Measurements from ENCODE around the gene GKN1.

DNA sequence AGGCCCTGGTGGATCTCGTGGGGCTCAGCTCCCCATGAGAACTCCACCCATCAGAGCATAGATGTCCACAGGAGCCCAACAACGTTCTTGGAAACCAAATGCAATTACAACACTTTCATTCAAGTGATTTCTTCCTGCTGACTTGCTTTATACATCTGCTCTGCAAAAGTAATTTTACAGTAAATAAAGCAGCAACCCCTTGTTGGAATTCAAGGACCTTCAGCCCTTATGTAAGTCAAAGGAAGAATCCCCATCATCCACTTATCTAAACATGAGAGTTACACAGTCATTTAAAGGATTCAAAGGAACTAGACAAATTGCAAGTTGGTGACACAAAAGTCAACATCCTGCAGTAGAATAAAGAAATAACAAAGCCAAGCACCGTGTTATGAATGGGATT lies 21.5 kb downstream of the GKN1 start:
- TF ChIP-seq TAF1 (IDR thresholded peaks at IDR 0.05; ENCODE audit: low read depth) (no peak), RAD21 (IDR thresholded peaks at IDR 0.05; ENCODE audit: low read depth) (no peak), EP300 (IDR thresholded peaks at IDR 0.05; ENCODE audit: borderline replicate concordance) (no peak), CEBPB (IDR thresholded peaks at IDR 0.05) (no peak), TCF12 (IDR thresholded peaks at IDR 0.05; ENCODE audit: low read depth) (no peak), CREB1 (IDR thresholded peaks at IDR 0.05; ENCODE audit: low read depth) (no peak)
- TF ChIP-seq, protein P1, sequence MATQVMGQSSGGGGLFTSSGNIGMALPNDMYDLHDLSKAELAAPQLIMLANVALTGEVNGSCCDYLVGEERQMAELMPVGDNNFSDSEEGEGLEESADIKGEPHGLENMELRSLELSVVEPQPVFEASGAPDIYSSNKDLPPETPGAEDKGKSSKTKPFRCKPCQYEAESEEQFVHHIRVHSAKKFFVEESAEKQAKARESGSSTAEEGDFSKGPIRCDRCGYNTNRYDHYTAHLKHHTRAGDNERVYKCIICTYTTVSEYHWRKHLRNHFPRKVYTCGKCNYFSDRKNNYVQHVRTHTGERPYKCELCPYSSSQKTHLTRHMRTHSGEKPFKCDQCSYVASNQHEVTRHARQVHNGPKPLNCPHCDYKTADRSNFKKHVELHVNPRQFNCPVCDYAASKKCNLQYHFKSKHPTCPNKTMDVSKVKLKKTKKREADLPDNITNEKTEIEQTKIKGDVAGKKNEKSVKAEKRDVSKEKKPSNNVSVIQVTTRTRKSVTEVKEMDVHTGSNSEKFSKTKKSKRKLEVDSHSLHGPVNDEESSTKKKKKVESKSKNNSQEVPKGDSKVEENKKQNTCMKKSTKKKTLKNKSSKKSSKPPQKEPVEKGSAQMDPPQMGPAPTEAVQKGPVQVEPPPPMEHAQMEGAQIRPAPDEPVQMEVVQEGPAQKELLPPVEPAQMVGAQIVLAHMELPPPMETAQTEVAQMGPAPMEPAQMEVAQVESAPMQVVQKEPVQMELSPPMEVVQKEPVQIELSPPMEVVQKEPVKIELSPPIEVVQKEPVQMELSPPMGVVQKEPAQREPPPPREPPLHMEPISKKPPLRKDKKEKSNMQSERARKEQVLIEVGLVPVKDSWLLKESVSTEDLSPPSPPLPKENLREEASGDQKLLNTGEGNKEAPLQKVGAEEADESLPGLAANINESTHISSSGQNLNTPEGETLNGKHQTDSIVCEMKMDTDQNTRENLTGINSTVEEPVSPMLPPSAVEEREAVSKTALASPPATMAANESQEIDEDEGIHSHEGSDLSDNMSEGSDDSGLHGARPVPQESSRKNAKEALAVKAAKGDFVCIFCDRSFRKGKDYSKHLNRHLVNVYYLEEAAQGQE (IDR thresholded peaks at IDR 0.05; ENCODE audit: low read depth) = no peak
- TF ChIP-seq, protein P2, sequence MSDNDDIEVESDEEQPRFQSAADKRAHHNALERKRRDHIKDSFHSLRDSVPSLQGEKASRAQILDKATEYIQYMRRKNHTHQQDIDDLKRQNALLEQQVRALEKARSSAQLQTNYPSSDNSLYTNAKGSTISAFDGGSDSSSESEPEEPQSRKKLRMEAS (IDR thresholded peaks at IDR 0.05) = no peak

All from Ishikawa (cell line).